ENCODE data around the gene NPY4R2.
"Not testable (repeated sequence)": the region's sequence is repeated elsewhere in the genome, so short reads cannot be mapped to it uniquely, and the experiment has no call there.

DNA sequence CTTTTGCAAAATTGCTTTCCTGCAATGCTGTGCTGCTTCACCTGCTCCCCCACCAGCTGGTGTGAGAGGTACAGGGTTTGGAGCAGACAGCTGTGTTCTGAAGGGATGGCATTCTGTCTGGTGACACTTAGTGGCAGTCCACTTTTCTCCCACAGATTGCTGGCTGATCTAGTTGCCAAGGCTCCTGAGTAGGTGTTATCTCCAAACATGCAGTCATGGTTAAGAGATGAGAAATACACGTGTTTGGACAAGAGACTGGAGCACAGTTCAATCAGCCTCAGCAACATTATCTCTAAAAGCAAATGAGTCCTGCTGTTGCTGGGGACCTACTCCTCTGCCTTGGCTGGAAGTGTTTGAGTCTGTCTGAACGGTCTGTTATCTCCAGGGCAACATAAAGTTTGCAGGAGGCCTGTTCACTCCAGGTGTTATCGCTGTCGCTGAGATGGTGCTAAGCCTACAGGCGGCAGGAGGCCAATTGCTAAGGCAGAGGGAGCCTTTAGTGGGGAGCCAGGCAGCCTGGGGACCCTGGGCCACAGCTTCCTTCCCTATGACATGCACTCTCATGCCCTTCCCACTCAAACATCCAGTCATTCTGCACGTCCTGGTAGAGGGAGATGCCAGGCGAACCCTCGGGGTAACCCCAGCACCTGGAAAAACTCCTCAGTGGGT, 24.0 kb downstream of the NPY4R2 start:
- not testable (repeated sequence) for TF ChIP-seq ZFP3 (tag by site-specific recombination; IDR thresholded peaks at IDR 0.05; ENCODE audit: low read depth); ZNF121 (tag by site-specific recombination; IDR thresholded peaks at IDR 0.05); ZNF10 (tag by site-specific recombination; IDR thresholded peaks at IDR 0.05); ZNF214 (tag by site-specific recombination; IDR thresholded peaks at IDR 0.05; ENCODE audit: borderline replicate concordance); ZNF433 (tag by site-specific recombination; IDR thresholded peaks at IDR 0.05; ENCODE audit: low read depth); ZNF549 (tag by site-specific recombination; IDR thresholded peaks at IDR 0.05); SETDB1 (IDR thresholded peaks at IDR 0.05; ENCODE audit: insufficient read length, low read length); ZFP37 (tag by site-specific recombination; IDR thresholded peaks at IDR 0.05); ZNF560 (tag by site-specific recombination; IDR thresholded peaks at IDR 0.05; ENCODE audit: borderline replicate concordance); KLF10 (tag by site-specific recombination; IDR thresholded peaks at IDR 0.05)
- TF ChIP-seq, protein P1, sequence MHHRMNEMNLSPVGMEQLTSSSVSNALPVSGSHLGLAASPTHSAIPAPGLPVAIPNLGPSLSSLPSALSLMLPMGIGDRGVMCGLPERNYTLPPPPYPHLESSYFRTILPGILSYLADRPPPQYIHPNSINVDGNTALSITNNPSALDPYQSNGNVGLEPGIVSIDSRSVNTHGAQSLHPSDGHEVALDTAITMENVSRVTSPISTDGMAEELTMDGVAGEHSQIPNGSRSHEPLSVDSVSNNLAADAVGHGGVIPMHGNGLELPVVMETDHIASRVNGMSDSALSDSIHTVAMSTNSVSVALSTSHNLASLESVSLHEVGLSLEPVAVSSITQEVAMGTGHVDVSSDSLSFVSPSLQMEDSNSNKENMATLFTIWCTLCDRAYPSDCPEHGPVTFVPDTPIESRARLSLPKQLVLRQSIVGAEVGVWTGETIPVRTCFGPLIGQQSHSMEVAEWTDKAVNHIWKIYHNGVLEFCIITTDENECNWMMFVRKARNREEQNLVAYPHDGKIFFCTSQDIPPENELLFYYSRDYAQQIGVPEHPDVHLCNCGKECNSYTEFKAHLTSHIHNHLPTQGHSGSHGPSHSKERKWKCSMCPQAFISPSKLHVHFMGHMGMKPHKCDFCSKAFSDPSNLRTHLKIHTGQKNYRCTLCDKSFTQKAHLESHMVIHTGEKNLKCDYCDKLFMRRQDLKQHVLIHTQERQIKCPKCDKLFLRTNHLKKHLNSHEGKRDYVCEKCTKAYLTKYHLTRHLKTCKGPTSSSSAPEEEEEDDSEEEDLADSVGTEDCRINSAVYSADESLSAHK (tag by site-specific recombination; IDR thresholded peaks at IDR 0.05): not testable (repeated sequence)
- TF ChIP-seq, protein P2, sequence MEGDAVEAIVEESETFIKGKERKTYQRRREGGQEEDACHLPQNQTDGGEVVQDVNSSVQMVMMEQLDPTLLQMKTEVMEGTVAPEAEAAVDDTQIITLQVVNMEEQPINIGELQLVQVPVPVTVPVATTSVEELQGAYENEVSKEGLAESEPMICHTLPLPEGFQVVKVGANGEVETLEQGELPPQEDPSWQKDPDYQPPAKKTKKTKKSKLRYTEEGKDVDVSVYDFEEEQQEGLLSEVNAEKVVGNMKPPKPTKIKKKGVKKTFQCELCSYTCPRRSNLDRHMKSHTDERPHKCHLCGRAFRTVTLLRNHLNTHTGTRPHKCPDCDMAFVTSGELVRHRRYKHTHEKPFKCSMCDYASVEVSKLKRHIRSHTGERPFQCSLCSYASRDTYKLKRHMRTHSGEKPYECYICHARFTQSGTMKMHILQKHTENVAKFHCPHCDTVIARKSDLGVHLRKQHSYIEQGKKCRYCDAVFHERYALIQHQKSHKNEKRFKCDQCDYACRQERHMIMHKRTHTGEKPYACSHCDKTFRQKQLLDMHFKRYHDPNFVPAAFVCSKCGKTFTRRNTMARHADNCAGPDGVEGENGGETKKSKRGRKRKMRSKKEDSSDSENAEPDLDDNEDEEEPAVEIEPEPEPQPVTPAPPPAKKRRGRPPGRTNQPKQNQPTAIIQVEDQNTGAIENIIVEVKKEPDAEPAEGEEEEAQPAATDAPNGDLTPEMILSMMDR (tag by site-specific recombination; IDR thresholded peaks at IDR 0.05): not testable (repeated sequence)
- TF ChIP-seq, protein P3, sequence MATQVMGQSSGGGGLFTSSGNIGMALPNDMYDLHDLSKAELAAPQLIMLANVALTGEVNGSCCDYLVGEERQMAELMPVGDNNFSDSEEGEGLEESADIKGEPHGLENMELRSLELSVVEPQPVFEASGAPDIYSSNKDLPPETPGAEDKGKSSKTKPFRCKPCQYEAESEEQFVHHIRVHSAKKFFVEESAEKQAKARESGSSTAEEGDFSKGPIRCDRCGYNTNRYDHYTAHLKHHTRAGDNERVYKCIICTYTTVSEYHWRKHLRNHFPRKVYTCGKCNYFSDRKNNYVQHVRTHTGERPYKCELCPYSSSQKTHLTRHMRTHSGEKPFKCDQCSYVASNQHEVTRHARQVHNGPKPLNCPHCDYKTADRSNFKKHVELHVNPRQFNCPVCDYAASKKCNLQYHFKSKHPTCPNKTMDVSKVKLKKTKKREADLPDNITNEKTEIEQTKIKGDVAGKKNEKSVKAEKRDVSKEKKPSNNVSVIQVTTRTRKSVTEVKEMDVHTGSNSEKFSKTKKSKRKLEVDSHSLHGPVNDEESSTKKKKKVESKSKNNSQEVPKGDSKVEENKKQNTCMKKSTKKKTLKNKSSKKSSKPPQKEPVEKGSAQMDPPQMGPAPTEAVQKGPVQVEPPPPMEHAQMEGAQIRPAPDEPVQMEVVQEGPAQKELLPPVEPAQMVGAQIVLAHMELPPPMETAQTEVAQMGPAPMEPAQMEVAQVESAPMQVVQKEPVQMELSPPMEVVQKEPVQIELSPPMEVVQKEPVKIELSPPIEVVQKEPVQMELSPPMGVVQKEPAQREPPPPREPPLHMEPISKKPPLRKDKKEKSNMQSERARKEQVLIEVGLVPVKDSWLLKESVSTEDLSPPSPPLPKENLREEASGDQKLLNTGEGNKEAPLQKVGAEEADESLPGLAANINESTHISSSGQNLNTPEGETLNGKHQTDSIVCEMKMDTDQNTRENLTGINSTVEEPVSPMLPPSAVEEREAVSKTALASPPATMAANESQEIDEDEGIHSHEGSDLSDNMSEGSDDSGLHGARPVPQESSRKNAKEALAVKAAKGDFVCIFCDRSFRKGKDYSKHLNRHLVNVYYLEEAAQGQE (tag by site-specific recombination; IDR thresholded peaks at IDR 0.05): not testable (repeated sequence)
- TF ChIP-seq, protein P4, sequence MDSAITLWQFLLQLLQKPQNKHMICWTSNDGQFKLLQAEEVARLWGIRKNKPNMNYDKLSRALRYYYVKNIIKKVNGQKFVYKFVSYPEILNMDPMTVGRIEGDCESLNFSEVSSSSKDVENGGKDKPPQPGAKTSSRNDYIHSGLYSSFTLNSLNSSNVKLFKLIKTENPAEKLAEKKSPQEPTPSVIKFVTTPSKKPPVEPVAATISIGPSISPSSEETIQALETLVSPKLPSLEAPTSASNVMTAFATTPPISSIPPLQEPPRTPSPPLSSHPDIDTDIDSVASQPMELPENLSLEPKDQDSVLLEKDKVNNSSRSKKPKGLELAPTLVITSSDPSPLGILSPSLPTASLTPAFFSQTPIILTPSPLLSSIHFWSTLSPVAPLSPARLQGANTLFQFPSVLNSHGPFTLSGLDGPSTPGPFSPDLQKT (IDR thresholded peaks at IDR 0.05; ENCODE audit: borderline replicate concordance, low read depth, low read length): not testable (repeated sequence)

Data from HEK293 (cell line).